ENCODE measurements around the gene SLC10A3. TPM values are rescaled to one million over a fixed set of nuclear protein-coding genes. Genes with fewer than 3 reads are reported as not detected.

SLC10A3 gene
- polyA plus RNA-seq, 3 donors = 25.3 to 33.1 (median 26.7) TPM

DNA sequence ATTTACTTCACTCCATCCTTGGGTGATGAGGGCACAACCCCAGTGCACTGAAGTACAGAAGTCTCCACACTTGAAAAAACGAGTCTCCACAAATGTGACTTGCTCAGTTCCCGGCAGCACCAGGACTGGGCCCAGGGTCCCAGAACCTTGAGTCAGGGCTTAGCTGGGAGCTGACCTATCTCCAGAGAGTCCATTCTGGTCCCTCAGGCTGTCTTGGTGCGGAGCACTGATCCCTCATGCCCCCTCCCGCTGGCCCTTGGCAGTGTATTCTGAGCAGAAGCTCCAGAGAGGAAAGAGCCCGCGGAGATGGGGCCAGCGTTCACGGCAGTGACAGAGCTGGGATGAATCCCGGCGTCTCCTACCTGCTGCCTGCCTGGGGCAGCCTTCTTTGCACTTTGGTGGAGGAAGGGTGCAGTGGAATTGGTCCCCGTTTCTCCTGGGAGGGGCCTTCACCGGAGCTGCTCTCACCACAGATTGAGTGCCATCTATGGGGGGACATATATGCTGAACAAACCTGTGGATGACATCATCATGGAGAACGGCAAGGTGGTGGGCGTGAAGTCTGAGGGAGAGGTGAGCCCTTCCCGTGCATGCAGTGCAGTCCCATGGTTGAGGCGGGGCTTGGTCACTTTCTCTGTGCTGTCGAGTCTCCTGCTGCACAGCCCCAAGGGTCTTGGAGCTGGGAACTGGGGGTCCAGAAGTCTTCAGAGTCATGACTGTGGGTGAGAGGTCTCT is 49.6 kb downstream of the SLC10A3 start:
- Histone ChIP-seq H3K36me3 (replicated peaks in 1 of 2; ENCODE audit: control insufficient read depth in 1 of 2, insufficient read depth in 2 of 2, low read length in 2 of 2) (peaks cover 36 to 37% of the 10 kb centered on the region in 2 donors), H3K27ac (ENCODE audit: low read depth in 1 of 2, low read length in 2 of 2) (no peak overlapping the region), H2AFZ (ENCODE audit: insufficient read depth, low read depth, low read length, poor library complexity, severe bottlenecking) (no peak overlapping the region), H3K9ac (ENCODE audit: insufficient read depth, low read length, poor library complexity, severe bottlenecking) (no peak overlapping the region), H3K4me1 (ENCODE audit: control insufficient read depth in 1 of 2, insufficient read depth in 2 of 2, low read length in 2 of 2) (peaks cover 30 to 41% of the 10 kb centered on the region in 2 donors), H3K4me2 (replicated peaks; ENCODE audit: extremely low read depth, low read length, poor library complexity, severe bottlenecking) (no peak overlapping the region), H3K79me2 (ENCODE audit: insufficient read depth, low read length) (peaks cover 45% of the 10 kb centered on the region), H3K4me3 (replicated peaks in 1 of 3; ENCODE audit: low read depth in 2 of 3, low read length in 3 of 3) (no peak overlapping the region), H3K9me3 (replicated peaks in 1 of 2; ENCODE audit: control insufficient read depth in 1 of 2, insufficient read depth in 1 of 2, low read length in 2 of 2) (peaks cover 0 to 5% of the 10 kb centered on the region in 2 donors), H3K27me3 (ENCODE audit: control insufficient read depth in 2 of 2, insufficient read depth in 2 of 2, low read length in 2 of 2) (no peaks in the 10 kb centered on the region), H4K20me1 (ENCODE audit: insufficient read depth, low read length) (peaks cover 24% of the 10 kb centered on the region)
- Mint-ChIP-seq H3K9me3 (peaks cover 0 to 20% (median 11%) of the 10 kb centered on the region in 7 donors), H3K27me3 (ENCODE audit: low read depth in 3 of 3) (peaks cover 0 to 12% (median 0%) of the 10 kb centered on the region in 3 donors), H3K27ac (no peak overlapping the region), H3K36me3 (peaks cover 35 to 51% of the 10 kb centered on the region in 2 donors), H3K4me3 (no peak overlapping the region), H3K4me1 (peaks cover 22% of the 10 kb centered on the region)
- WGBS (ENCODE audit: insufficient coverage) = 97% methylated on average over 6 of the region's 17 CpGs
- TF ChIP-seq CTCF (IDR thresholded peaks at IDR 0.05) = no peak
- DNase-seq = no peak
- intact Hi-C loops (cut with micrococcal nuclease) = loop anchor here in 1 of 2 donors (5.0 kb wide), 1 partner anchor 37 kb away; the partner anchor contains the start of gene LAGE3

- Mint-ChIP-seq H3K9me3 (peaks cover 0 to 20% (median 11%) of the 10 kb centered on the region in 7 donors), H3K4me3 (no peak overlapping the region), H3K27me3 (ENCODE audit: low read depth in 3 of 3) (peaks cover 0 to 15% (median 0%) of the 10 kb centered on the region in 3 donors), H3K4me1 (peaks cover 23% of the 10 kb centered on the region), H3K36me3 (peaks cover 45 to 60% of the 10 kb centered on the region in 2 donors), H3K27ac (no peak overlapping the region)
- intact Hi-C loops (cut with micrococcal nuclease) = loop anchor here (5.0 kb wide), 2 partner anchors 37 to 38 kb away; partner anchors contain the start of gene LAGE3 (in 1 of the 2)
- Histone ChIP-seq H3K9ac (ENCODE audit: insufficient read depth, low read length, poor library complexity, severe bottlenecking) (no peak overlapping the region), H3K27ac (ENCODE audit: low read depth in 1 of 2, low read length in 2 of 2) (no peak overlapping the region), H3K79me2 (ENCODE audit: insufficient read depth, low read length) (peaks cover 40% of the 10 kb centered on the region), H3K4me2 (replicated peaks; ENCODE audit: extremely low read depth, low read length, poor library complexity, severe bottlenecking) (no peak overlapping the region), H3K27me3 (ENCODE audit: control insufficient read depth in 2 of 2, insufficient read depth in 2 of 2, low read length in 2 of 2) (no peaks in the 10 kb centered on the region), H3K4me1 (ENCODE audit: control insufficient read depth in 1 of 2, insufficient read depth in 2 of 2, low read length in 2 of 2) (peaks cover 25 to 33% of the 10 kb centered on the region in 2 donors), H3K9me3 (replicated peaks in 1 of 2; ENCODE audit: control insufficient read depth in 1 of 2, insufficient read depth in 1 of 2, low read length in 2 of 2) (peaks cover 0 to 5% of the 10 kb centered on the region in 2 donors), H3K4me3 (replicated peaks in 1 of 3; ENCODE audit: low read depth in 2 of 3, low read length in 3 of 3) (no peak overlapping the region), H2AFZ (ENCODE audit: insufficient read depth, low read depth, low read length, poor library complexity, severe bottlenecking) (no peak overlapping the region), H4K20me1 (ENCODE audit: insufficient read depth, low read length) (peaks cover 17% of the 10 kb centered on the region), H3K36me3 (replicated peaks in 1 of 2; ENCODE audit: control insufficient read depth in 1 of 2, insufficient read depth in 2 of 2, low read length in 2 of 2) (peaks cover 42 to 45% of the 10 kb centered on the region in 2 donors)
- TF ChIP-seq CTCF (IDR thresholded peaks at IDR 0.05) = no peak
- DNase-seq = no peak
- WGBS (ENCODE audit: insufficient coverage) = 91% methylated on average over 8 of the region's 18 CpGs
Measured at GRCh38 chrX:154439841-154440240, 50.6 kb downstream of the SLC10A3 start.
